Activated naive CD4-positive, alpha-beta T cell treated with anti-CD3 and anti-CD28 coated beads, Interleukin-2, amount 50 U/mL, for 16 hours (primary cell): Measurements from ENCODE around the gene ZNF276.
"Not testable (repeated sequence)": the region's sequence is repeated elsewhere in the genome, so short reads cannot be mapped to it uniquely, and the experiment has no call there.

Source experiments
- DNase-seq: peaks from one replicate; pipeline ENCODE4 v3.0.0-alpha.2; 2020

ZNF276 gene

GRCh38 chr16:89739383-89739782 lies 18.0 kb downstream of the ZNF276 start:
- DNase-seq: no peak

DNA sequence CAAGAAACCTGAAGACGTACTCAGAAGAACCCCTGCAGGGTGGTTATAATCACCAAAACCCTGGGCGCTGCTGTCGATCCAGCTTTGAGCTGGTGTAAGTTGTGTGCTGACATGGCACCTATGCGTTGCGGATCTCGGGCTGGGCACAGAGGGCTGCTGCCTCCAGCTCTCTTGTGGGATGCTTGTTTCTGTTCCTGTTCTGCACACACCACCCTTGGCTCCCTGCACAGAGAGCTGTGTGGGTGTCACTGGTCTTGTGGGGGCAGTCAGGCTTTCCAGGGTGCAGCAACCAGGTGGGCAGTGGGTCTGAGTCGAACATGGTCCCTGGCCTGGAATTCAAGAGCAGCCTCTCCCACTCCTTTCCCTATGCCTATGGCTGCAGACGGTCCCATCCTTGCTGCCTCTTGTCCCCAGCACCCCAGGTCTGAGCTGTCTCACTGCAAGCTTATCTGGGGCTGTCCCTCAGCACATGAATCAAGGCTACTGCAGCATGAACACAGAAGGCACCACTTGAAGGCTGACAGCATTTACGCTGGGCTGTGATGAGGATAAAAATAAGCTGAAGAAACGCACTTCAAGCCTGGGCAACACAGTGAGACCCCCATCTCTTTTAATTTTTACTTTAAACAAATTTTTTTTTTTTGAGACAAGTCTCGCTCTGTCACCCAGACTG lies 20.1 kb downstream of the ZNF276 start:
- DNase-seq: no peak

DNA sequence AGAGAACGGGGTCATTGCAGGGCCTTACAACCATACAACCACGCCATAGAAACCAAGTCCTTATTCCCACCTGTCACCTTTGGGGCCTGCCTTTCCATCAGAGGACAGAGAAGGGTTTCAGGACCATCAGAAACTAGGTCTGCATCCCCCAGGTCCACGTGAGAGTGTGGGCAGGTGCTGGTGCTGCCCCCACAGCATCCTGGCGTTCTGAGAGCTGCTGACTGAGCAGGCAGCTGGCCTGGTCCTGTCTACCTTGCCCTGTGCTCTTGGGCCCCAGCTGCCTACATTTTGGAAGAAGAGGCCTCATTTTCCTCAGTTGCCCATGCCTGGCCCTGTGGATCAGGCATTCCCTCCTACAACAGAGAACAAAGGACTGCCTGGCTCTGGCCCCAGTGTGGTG lies 21.6 kb downstream of the ZNF276 start:
- DNase-seq: no peak

DNA sequence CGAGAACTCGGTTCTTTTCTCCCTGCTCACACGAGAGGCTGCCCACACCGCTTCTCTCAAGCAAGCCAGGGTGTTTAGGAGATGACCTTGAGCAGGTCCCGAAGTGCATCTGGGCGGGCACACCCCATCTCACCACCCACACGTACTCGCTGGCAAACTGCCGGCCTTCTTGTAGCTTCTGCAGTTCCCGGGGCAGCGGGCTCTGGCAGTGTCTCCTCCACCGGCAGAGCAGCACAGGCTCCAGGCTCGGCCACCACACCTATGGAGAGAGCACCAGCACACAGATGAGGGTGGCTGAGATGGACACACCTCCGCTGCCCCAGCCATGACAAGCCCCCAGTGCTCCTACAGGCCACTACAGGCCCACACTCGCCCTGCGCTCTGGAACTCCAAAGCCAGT lies 23.5 kb downstream of the ZNF276 start:
- DNase-seq: no peak

DNA sequence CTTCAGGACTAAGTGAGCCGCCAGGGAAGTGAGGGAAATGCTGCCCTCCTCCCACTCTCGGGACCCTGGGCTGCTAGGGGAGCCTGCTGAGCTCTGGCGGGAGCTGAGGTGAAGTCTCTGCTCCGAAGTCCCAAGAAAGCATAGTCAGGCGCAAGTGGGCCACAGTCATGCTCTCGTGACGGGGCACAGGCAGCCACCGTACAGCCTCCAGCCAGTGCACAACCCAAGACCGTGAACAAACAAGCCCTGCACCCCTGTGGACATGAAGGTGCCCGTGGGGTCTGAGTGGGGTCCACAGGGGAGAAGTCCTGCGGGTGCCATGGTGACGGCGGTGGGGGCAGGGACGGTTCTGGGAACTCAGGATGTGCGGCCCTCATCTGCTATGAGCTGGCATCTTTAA lies 24.7 kb downstream of the ZNF276 start:
- no peak for DNase-seq

DNA sequence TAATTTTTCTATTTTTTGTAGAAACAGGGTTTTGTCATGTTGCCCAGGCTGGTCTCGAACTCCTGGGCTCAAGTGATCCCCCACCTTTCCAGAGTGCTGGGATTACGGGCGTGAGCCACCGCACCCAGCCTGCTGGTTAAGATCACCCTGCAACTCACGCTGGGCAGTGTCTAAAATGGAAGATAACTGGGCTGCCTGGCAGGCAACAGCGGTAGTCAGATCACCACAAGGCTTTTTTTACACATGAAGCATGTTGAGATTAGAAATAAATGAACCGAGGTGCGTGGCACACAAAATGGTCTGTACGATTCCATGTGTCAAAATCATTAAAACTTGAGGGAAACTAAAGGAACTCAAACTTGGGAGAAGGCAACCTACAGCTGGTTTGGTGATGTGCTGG lies 26.7 kb downstream of the ZNF276 start:
- DNase-seq: no peak

- no peak for DNase-seq
Measured at GRCh38 chr16:89748921-89749320, 27.6 kb downstream of the ZNF276 start.

DNA sequence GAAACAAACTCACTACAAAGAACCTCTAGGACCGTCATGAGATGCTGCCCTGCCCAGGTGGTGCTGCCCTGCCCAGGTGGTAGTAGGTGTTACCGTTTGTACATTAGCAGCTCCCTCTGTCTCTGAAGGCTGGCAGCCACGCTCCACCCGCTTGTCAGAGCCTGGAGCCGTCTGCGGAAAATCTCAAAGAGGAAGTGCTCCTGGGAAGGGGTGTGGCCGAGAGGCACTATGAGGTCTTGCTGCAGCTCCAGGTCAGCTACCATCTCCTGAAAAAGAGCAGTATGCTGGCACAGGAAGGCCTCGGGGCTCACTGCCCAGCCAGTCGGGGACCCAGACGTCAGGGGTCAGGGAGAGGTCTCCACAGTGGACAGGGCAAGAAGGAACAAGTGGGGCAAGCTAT lies 28.3 kb downstream of the ZNF276 start:
- no peak for DNase-seq

DNA sequence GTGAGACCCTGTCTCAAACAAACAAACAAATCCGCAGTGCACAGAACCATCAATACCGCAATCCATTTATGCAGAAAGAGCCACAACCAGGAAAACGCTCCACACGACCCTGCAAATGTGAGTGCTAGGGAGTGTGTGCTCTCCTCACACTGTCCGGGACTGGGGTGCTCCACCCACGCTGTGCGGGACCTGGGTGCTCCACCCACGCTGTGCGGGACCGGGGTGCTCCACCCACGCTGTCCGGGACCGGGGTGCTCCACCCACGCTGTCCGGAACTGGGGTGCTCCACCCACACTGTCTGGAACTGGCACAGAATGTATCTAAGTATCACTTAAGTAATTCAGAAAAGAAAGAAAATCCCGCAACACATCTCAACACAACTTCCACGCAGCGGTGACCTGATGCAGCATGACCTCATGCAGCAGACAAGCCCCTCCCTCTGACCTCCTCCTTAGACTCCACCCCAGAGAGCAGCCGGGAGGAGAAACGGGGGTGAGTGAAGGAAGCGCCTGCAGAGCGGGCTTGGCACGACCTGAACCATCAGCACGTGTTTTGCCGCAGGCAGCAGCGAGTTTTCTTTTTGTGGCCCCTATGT lies 38.5 kb downstream of the ZNF276 start:
- DNase-seq: peak; percentile 21

GRCh38 chr16:89761304-89761922 lies 40.1 kb downstream of the ZNF276 start:
- DNase-seq: no peak

DNA sequence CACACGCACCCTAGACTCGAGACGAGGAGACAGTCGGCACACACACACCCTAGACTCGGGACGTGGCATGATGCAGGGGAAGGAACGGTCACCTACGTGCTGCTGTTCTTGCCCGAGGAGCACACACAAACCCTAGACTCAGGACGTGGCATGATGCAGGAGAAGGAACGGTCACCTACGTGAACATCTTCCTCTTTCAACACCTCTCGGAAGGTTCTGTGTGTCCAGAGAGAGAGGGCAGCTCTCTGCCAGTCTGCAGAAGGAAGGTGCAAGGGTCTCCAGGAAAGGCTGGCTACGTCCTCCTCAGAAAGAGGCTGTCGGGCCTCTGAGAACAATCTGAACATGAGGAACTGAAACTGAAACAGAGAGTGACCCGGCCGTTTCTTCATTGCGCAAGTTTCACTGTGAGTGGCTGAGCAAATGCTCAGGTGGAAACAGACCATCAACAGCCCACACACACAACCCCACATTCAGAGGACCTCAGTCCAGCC lies 43.4 kb downstream of the ZNF276 start:
- DNase-seq: no peak

DNA sequence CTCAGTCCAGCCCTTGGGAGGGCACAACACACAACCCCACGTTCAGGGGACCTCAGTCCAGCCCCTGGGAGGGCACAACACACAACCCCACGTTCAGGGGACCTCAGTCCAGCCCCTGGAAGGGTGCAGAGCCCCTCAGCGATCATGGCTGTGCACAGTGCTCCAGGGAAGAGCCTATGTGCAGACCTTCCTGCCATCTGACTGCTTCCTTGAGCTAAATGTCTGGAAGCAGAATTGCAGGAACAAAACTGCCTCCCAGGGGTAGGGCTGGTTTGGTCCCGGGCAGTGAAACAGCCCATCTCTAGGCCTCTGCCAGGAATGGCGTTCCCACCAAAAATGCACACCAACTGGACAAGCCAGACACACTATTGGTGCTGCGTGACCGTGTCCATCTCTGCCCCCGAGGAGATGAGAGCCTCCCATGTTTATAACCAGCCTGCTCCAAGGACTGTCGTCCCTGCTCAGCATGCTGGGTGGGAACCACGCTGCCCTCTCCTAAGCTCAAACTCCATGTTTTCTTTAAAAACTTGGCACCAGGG lies 44.0 kb downstream of the ZNF276 start:
- no peak for DNase-seq

- DNase-seq: no peak
Measured at GRCh38 chr16:89770367-89770766, 49.0 kb downstream of the ZNF276 start.

GRCh38 chr16:89775223-89775622 lies 53.9 kb downstream of the ZNF276 start:
- DNase-seq: no peak

GRCh38 chr16:89778211-89778610 lies 56.9 kb downstream of the ZNF276 start:
- DNase-seq: not testable (repeated sequence)

GRCh38 chr16:89779231-89779908 lies 58.0 kb downstream of the ZNF276 start:
- DNase-seq: no peak

- DNase-seq: no peak
Measured at GRCh38 chr16:89779909-89780305, 58.6 kb downstream of the ZNF276 start.

- DNase-seq: no peak
Measured at GRCh38 chr16:89782489-89782888, 61.2 kb downstream of the ZNF276 start.

- not testable (repeated sequence) for DNase-seq
Measured at GRCh38 chr16:89783952-89784351, 62.6 kb downstream of the ZNF276 start.

DNA sequence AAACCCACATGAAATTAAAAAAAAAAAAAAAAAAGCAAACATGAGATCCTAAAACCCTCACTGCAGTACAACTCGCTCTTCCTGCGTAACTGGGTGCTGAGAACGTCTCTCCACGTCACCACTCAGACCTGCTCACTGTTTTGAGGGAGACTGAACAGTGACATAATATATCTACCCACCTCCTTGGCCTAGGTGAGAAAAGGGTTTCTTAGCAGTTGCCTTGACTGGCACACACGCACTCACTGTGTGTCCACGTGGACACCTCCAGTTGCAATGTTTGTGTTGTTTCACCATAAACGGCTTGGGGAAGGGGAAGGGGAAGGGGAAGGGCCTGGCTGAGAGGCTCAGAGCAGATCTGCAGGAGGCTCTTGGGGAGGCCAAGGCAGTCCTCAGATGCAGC lies 63.1 kb downstream of the ZNF276 start:
- DNase-seq: no peak

DNA sequence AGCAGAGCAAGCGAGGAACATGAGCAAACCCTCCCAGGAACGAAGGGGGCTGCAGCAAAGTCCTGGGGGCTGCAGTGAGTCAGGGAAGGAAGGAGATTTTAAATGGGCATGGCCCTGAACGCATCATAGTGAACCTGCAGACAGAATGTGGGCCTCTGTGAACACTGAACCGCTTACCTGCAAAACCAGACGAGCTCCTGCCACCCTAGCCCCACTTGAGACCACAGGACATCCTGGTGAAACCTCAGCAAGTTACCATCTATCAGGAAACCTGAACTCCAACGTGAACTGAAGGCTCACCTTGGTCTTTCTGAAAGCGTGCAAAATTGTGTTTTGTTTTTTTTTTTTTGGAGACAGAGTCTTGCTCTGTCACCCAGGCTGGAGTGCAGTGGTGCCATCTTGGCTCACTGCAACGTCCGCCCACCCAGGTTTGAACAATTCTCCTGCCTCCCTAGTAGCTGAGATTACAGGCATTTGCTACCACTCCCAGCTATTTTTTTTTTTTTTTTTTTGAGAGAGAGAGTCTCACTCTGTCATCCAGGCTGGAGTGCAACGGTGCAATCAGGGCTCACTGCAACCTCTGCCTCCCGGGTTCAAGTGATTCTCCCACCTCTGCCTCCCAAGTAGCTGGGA lies 64.3 kb downstream of the ZNF276 start:
- no peak for DNase-seq

- DNase-seq: no peak
Measured at GRCh38 chr16:89786474-89787364, 65.4 kb downstream of the ZNF276 start.
